DND-41 (cell line): ENCODE measurements around the gene LMO3.
"Not testable (repeated sequence)": the region's sequence is repeated elsewhere in the genome, so short reads cannot be mapped to it uniquely, and the experiment has no call there.

Source experiments
- ATAC-seq: fragments of 200-7000 bp; cut with Tn5 transposase; 3 replicates; pipeline ENCODE4 v1.9.1; 2021; ENCODE audit warnings: low read depth; ENCODE audit not compliant: insufficient read depth
- DNase-seq: peaks from one replicate; pipeline ENCODE4 v3.0.0-alpha.2; 2020
- H2AFZ ChIP-seq: 2 replicates; pipeline ENCODE4 v1.6.0; 2012; ENCODE audit warnings: low read depth, low read length
- H3K27ac ChIP-seq: 2 replicates; pipeline ENCODE4 v1.5.1; 2012; ENCODE audit warnings: low read length, inconsistent platforms
- H3K27me3 ChIP-seq: fragments of 200-600 bp; sonication (generic); 2 replicates; pipeline ENCODE4 v1.6.0; 2012; ENCODE audit warnings: low read length, mild to moderate bottlenecking, inconsistent platforms; ENCODE audit not compliant: insufficient read depth, poor library complexity
- H3K36me3 ChIP-seq: 2 replicates; pipeline ENCODE4 v1.5.1; 2012; ENCODE audit warnings: low read length, inconsistent platforms; ENCODE audit not compliant: insufficient read depth
- H3K4me1 ChIP-seq: 2 replicates; pipeline ENCODE4 v1.5.1; 2012; ENCODE audit warnings: mild to moderate bottlenecking, low read length; ENCODE audit not compliant: insufficient read depth
- H3K4me2 ChIP-seq: 2 replicates; pipeline ENCODE4 v1.6.0; 2012; ENCODE audit warnings: mild to moderate bottlenecking, moderate library complexity, low read length, inconsistent platforms; ENCODE audit not compliant: insufficient read depth
- H3K4me3 ChIP-seq, 2 experiments: fragments of 200-600 bp in 1 of 2; shearing (Covaris generic) in 1 of 2; 2 replicates each; pipeline ENCODE4 v1.5.1; 2012 to 2016; ENCODE audit warnings: inconsistent platforms in 2 of 2, low read length in 2 of 2, mild to moderate bottlenecking in 2 of 2, low read depth in 1 of 2, moderate library complexity in 1 of 2
- H3K79me2 ChIP-seq: 2 replicates; pipeline ENCODE4 v1.6.0; 2012; ENCODE audit warnings: low read length, inconsistent platforms; ENCODE audit not compliant: insufficient read depth
- H3K9ac ChIP-seq: 2 replicates; pipeline ENCODE4 v1.6.0; 2012; ENCODE audit warnings: low read depth, mild to moderate bottlenecking, inconsistent platforms, low read length, moderate library complexity
- H3K9me3 ChIP-seq: 2 replicates; pipeline ENCODE4 v1.5.1; 2012; ENCODE audit warnings: low read length, moderate library complexity, mild to moderate bottlenecking, inconsistent platforms; ENCODE audit not compliant: insufficient read depth, severe bottlenecking
- H4K20me1 ChIP-seq: 2 replicates; pipeline ENCODE4 v1.6.0; 2012; ENCODE audit warnings: low read length; ENCODE audit not compliant: insufficient read depth
- CTCF ChIP-seq: IDR thresholded peaks from 2 replicates; pipeline ENCODE4 v1.5.1; 2012; ENCODE audit warnings: borderline replicate concordance, low read length, moderate library complexity, mild to moderate bottlenecking; ENCODE audit not compliant: poor library complexity, severe bottlenecking; ENCODE audit errors: extremely low read depth
- EZH2 ChIP-seq: IDR thresholded peaks from 3 replicates; pipeline ENCODE4 v1.6.1; 2012; ENCODE audit warnings: borderline replicate concordance, low read depth, mild to moderate bottlenecking, moderate library complexity, low read length, inconsistent platforms; ENCODE audit not compliant: severe bottlenecking

Gene LMO3

GRCh38 chr12:16545836-16546235, 60.1 kb downstream of the LMO3 start:
- no peaks in the 10 kb centered on the region for H3K27me3 ChIP-seq
- no peak for ATAC-seq

GRCh38 chr12:16542586-16542985, 63.4 kb downstream of the LMO3 start:
- H3K79me2 ChIP-seq = no peaks in the 10 kb centered on the region
- H3K9ac ChIP-seq = no peak overlapping the region
- no peak for TF ChIP-seq EZH2
- TF ChIP-seq CTCF = no peak
- no peak overlapping the region for H3K4me3 ChIP-seq
- no peak for ATAC-seq
- H4K20me1 ChIP-seq = no peaks in the 10 kb centered on the region
- H3K4me1 ChIP-seq = no peaks in the 10 kb centered on the region
- H3K4me2 ChIP-seq = no peak overlapping the region
- H3K9me3 ChIP-seq = no peaks in the 10 kb centered on the region
- no peaks in the 10 kb centered on the region for H3K36me3 ChIP-seq
- no peak overlapping the region for H2AFZ ChIP-seq
- H3K27me3 ChIP-seq = no peaks in the 10 kb centered on the region
- H3K27ac ChIP-seq = no peak overlapping the region
- no peak for DNase-seq

More at GRCh38 chr12:16545836-16546235, 60.1 kb downstream of the LMO3 start:
- H3K4me2 ChIP-seq = no peak overlapping the region
- no peak overlapping the region for H3K9ac ChIP-seq
- no peaks in the 10 kb centered on the region for H3K9me3 ChIP-seq
- no peaks in the 10 kb centered on the region for H3K4me1 ChIP-seq
- H3K27ac ChIP-seq = no peak overlapping the region
- TF ChIP-seq CTCF (no peak), EZH2 (no peak)
- no peak overlapping the region for H2AFZ ChIP-seq
- no peak for DNase-seq
- no peaks in the 10 kb centered on the region for H4K20me1 ChIP-seq
- H3K4me3 ChIP-seq = no peak overlapping the region
- H3K79me2 ChIP-seq = no peaks in the 10 kb centered on the region
- H3K36me3 ChIP-seq = no peaks in the 10 kb centered on the region

- not testable (repeated sequence) for H4K20me1 ChIP-seq, H3K79me2 ChIP-seq, DNase-seq, H3K27me3 ChIP-seq, H3K4me1 ChIP-seq, ATAC-seq, H3K36me3 ChIP-seq, H3K9me3 ChIP-seq, H2AFZ ChIP-seq, H3K4me3 ChIP-seq, H3K9ac ChIP-seq, H3K4me2 ChIP-seq, H3K27ac ChIP-seq
Measured at GRCh38 chr12:16537652-16538051, 68.3 kb downstream of the LMO3 start.

- Histone ChIP-seq H3K4me3 (no peak overlapping the region), H3K27me3 (no peaks in the 10 kb centered on the region), H3K79me2 (no peaks in the 10 kb centered on the region), H2AFZ (no peak overlapping the region), H3K9ac (no peak overlapping the region), H3K9me3 (no peaks in the 10 kb centered on the region), H3K36me3 (no peaks in the 10 kb centered on the region), H3K4me2 (no peak overlapping the region), H3K4me1 (no peaks in the 10 kb centered on the region), H4K20me1 (no peaks in the 10 kb centered on the region), H3K27ac (no peak overlapping the region)
- DNase-seq (no peak), ATAC-seq (no peak)
- TF ChIP-seq EZH2 = no peak
- TF ChIP-seq CTCF = no peak
Measured at GRCh38 chr12:16531621-16532020, 74.3 kb downstream of the LMO3 start.
